Activated CD4-positive, alpha-beta T cell treated with anti-CD3 and anti-CD28 coated beads, Interleukin-2, amount 10 ng/mL, durations not matched to agents 24 days and 14 days (primary cell): Measurements from ENCODE around the gene KIF3B. TPM values are rescaled to one million over a fixed set of nuclear protein-coding genes. Genes with fewer than 3 reads are reported as not detected.
A peak's percentile ranks its signal among the peaks of the same experiment; 100 is the strongest.
"Not testable (repeated sequence)": the region's sequence is repeated elsewhere in the genome, so short reads cannot be mapped to it uniquely, and the experiment has no call there.

Experiments used
- DNase-seq: peaks from one replicate; pipeline ENCODE4 v3.0.0; 2022
- H3K27ac Mint-ChIP-seq: one replicate; pipeline ENCODE4 v1.8.0; 2022; ENCODE audit warnings: mild to moderate bottlenecking, mixed read lengths
- H3K27me3 Mint-ChIP-seq: one replicate; pipeline ENCODE4 v1.8.0; 2022; ENCODE audit warnings: mixed read lengths
- H3K36me3 Mint-ChIP-seq: one replicate; pipeline ENCODE4 v1.8.0; 2022; ENCODE audit warnings: low read depth, mild to moderate bottlenecking, mixed read lengths
- H3K4me1 Mint-ChIP-seq: one replicate; pipeline ENCODE4 v1.8.0; 2021; ENCODE audit warnings: mixed read lengths
- H3K4me3 Mint-ChIP-seq: one replicate; pipeline ENCODE4 v1.8.0; 2022; ENCODE audit warnings: mild to moderate bottlenecking, moderate library complexity, mixed read lengths
- H3K9me3 Mint-ChIP-seq: one replicate; pipeline ENCODE4 v1.8.0; 2021; ENCODE audit warnings: mixed read lengths
- intact Hi-C: fragments of 100-400 bp; cut with micrococcal nuclease; formaldehyde crosslinking; loops from one replicate; pipeline ENCODE4 v1.15.1; 2023
- total RNA-seq: library from RNA; stranded (reverse); gene quantifications from 2 replicates; pipeline ENCODE4 v1.2.3, GENCODE V29; 2022

Gene KIF3B
- total RNA-seq, 1 donor from 2014 or later: 35.5 TPM

DNA sequence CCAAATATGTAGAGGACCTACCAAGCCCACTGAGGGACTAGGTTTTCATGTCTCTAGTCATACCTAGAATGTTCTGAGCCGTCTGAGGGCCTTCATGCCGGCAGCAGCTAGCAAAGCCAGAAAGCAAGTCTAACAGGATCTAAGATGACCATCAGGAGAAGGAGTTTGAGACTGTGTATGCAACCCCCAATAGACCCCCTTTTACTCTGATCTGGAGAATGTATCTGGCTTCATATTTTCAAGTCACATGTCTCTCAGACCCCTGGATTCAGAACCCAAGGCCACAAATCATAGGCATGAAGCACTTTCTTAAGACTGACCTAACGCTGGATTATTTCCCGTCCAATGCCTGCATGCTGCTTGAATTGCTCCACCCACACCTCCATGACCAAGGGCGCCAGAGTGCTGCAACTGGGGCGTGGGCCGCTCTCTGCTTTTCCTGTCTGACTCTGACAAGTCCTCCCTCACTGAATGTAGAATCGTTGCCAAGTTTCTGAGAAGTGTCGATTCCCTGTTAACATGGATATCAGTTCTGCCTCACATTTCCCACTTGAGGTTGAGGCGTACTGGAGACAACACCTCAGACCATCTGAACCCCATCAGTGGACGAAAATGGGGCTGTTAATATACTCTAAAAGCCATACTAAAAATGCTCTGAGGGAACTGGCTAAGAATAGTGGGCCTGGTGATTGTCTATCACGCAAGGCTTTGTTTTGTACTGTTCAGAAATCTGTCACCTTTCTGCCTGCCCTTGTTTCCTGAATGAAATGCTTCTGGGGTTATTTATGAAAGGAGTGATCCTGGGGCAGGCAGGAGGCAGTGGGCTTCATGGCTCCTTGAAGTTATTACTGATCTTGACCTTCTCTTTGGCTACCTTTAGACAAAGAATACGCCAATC, 56.8 kb downstream of the KIF3B start:
- intact Hi-C loops: loop anchor here (1.0 to 10.0 kb wide), 7 partner anchors 21 to 321 kb away; no protein-coding TSS in a partner anchor
- peak; percentile 70 for DNase-seq
- H3K27me3 Mint-ChIP-seq: no peaks in the 10 kb centered on the region
- H3K4me3 Mint-ChIP-seq: peak overlapping the region; percentile 40
- H3K36me3 Mint-ChIP-seq: peaks cover 53% of the 10 kb centered on the region
- H3K4me1 Mint-ChIP-seq: peaks cover 35% of the 10 kb centered on the region
- no peaks in the 10 kb centered on the region for H3K9me3 Mint-ChIP-seq
- H3K27ac Mint-ChIP-seq: peak overlapping the region; percentile 90

- Mint-ChIP-seq H3K4me3 (no peak overlapping the region), H3K4me1 (peaks cover 33% of the 10 kb centered on the region), H3K27me3 (no peaks in the 10 kb centered on the region), H3K36me3 (peaks cover 32% of the 10 kb centered on the region), H3K27ac (peak overlapping the region; percentile 4), H3K9me3 (no peaks in the 10 kb centered on the region)
- intact Hi-C loops: loop anchor here (10.0 kb wide), 1 partner anchor 318 kb away; no protein-coding TSS in a partner anchor
- peak; percentile 65 for DNase-seq
Observed at GRCh38 chr20:32336918-32337347, 59.5 kb downstream of the KIF3B start.

- Mint-ChIP-seq H3K27ac (no peak overlapping the region), H3K27me3 (no peaks in the 10 kb centered on the region), H3K9me3 (no peaks in the 10 kb centered on the region), H3K4me1 (peaks cover 23% of the 10 kb centered on the region), H3K4me3 (no peak overlapping the region), H3K36me3 (peaks cover 26% of the 10 kb centered on the region)
- intact Hi-C loops: loop anchor here (10.0 kb wide), 1 partner anchor 317 kb away; no protein-coding TSS in a partner anchor
- DNase-seq: no peak
Observed at GRCh38 chr20:32337937-32338661, 60.6 kb downstream of the KIF3B start.

- H3K27me3 Mint-ChIP-seq: no peaks in the 10 kb centered on the region
- H3K4me3 Mint-ChIP-seq: no peak overlapping the region
- H3K36me3 Mint-ChIP-seq: peaks cover 25% of the 10 kb centered on the region
- H3K9me3 Mint-ChIP-seq: no peaks in the 10 kb centered on the region
- H3K4me1 Mint-ChIP-seq: peaks cover 19% of the 10 kb centered on the region
- DNase-seq: no peak
- no peak overlapping the region for H3K27ac Mint-ChIP-seq
- intact Hi-C loops: loop anchor here (10.0 kb wide), 1 partner anchor 316 kb away; no protein-coding TSS in a partner anchor
Observed at GRCh38 chr20:32338665-32339064, 61.2 kb downstream of the KIF3B start.

GRCh38 chr20:32339116-32339515, 61.7 kb downstream of the KIF3B start:
- Mint-ChIP-seq H3K4me1 (peaks cover 14% of the 10 kb centered on the region), H3K27me3 (no peaks in the 10 kb centered on the region), H3K27ac (no peak overlapping the region), H3K4me3 (no peak overlapping the region), H3K36me3 (peaks cover 20% of the 10 kb centered on the region), H3K9me3 (no peaks in the 10 kb centered on the region)
- no peak for DNase-seq
- intact Hi-C loops: loop anchor here (10.0 kb wide), 1 partner anchor 316 kb away; no protein-coding TSS in a partner anchor

- H3K9me3 Mint-ChIP-seq, DNase-seq, H3K36me3 Mint-ChIP-seq, H3K4me1 Mint-ChIP-seq, H3K27ac Mint-ChIP-seq, H3K4me3 Mint-ChIP-seq, H3K27me3 Mint-ChIP-seq, intact Hi-C loops: not testable (repeated sequence)
Observed at GRCh38 chr20:32341053-32341452, 63.6 kb downstream of the KIF3B start.

- intact Hi-C loops: no loop called here
- no peaks in the 10 kb centered on the region for H3K27me3 Mint-ChIP-seq
- no peak overlapping the region for H3K4me3 Mint-ChIP-seq
- DNase-seq: no peak
- no peaks in the 10 kb centered on the region for H3K4me1 Mint-ChIP-seq
- no peak overlapping the region for H3K27ac Mint-ChIP-seq
- H3K9me3 Mint-ChIP-seq: no peaks in the 10 kb centered on the region
- H3K36me3 Mint-ChIP-seq: no peaks in the 10 kb centered on the region
Observed at GRCh38 chr20:32343439-32343838, 66.0 kb downstream of the KIF3B start.

GRCh38 chr20:32344835-32345506, 67.5 kb downstream of the KIF3B start:
- peaks cover 3% of the 10 kb centered on the region for H3K4me1 Mint-ChIP-seq
- peaks cover 6% of the 10 kb centered on the region for H3K36me3 Mint-ChIP-seq
- no peaks in the 10 kb centered on the region for H3K9me3 Mint-ChIP-seq
- intact Hi-C loops: no loop called here
- H3K27me3 Mint-ChIP-seq: no peaks in the 10 kb centered on the region
- H3K27ac Mint-ChIP-seq: no peak overlapping the region
- H3K4me3 Mint-ChIP-seq: no peak overlapping the region
- no peak for DNase-seq

GRCh38 chr20:32348207-32348606, 70.8 kb downstream of the KIF3B start:
- peaks cover 6% of the 10 kb centered on the region for H3K36me3 Mint-ChIP-seq
- intact Hi-C loops: no loop called here
- DNase-seq: no peak
- H3K27ac Mint-ChIP-seq: no peak overlapping the region
- H3K9me3 Mint-ChIP-seq: no peaks in the 10 kb centered on the region
- peaks cover 8% of the 10 kb centered on the region for H3K4me1 Mint-ChIP-seq
- H3K27me3 Mint-ChIP-seq: no peaks in the 10 kb centered on the region
- no peak overlapping the region for H3K4me3 Mint-ChIP-seq

GRCh38 chr20:32350421-32350820, 73.0 kb downstream of the KIF3B start:
- intact Hi-C loops: no loop called here
- H3K27ac Mint-ChIP-seq: no peak overlapping the region

DNA sequence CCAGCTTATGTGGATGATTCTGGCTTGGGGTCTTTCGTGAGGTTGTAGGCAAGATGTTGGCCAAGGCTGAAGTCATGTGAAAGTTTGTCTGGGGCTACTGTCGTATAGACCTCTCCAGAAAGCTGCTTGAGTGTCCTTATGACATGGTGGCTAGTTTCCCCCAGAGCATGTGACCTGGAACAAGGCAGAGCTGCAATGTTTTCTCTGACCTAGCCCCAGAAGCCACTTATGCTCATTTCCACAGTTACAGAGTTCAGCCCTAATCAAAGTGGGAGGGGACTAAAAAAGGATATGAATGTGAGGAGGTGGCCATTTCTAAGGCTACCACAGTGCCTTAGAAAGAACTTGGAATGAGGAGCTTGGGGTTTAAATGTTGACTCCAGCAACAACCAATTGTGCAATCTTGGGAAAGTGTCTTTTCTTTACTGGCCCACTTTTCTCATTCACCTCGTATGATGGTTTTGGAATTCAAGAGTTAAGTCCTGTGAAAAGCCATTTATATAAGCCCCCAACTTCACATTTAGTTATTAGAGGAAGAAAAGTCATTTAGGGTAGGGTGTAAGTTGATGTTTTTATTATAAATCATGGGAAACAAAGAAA, 74.8 kb downstream of the KIF3B start:
- intact Hi-C loops: no loop called here
- no peak overlapping the region for H3K27ac Mint-ChIP-seq
- H3K36me3 Mint-ChIP-seq: peaks cover 6% of the 10 kb centered on the region
- no peak overlapping the region for H3K4me3 Mint-ChIP-seq
- DNase-seq: no peak
- H3K4me1 Mint-ChIP-seq: peaks cover 33% of the 10 kb centered on the region
- no peaks in the 10 kb centered on the region for H3K9me3 Mint-ChIP-seq
- no peaks in the 10 kb centered on the region for H3K27me3 Mint-ChIP-seq

More at GRCh38 chr20:32350421-32350820, 73.0 kb downstream of the KIF3B start:
- no peak for DNase-seq
- Mint-ChIP-seq H3K27me3 (no peaks in the 10 kb centered on the region), H3K9me3 (no peaks in the 10 kb centered on the region), H3K4me1 (peaks cover 21% of the 10 kb centered on the region), H3K4me3 (no peak overlapping the region), H3K36me3 (peaks cover 6% of the 10 kb centered on the region)

DNA sequence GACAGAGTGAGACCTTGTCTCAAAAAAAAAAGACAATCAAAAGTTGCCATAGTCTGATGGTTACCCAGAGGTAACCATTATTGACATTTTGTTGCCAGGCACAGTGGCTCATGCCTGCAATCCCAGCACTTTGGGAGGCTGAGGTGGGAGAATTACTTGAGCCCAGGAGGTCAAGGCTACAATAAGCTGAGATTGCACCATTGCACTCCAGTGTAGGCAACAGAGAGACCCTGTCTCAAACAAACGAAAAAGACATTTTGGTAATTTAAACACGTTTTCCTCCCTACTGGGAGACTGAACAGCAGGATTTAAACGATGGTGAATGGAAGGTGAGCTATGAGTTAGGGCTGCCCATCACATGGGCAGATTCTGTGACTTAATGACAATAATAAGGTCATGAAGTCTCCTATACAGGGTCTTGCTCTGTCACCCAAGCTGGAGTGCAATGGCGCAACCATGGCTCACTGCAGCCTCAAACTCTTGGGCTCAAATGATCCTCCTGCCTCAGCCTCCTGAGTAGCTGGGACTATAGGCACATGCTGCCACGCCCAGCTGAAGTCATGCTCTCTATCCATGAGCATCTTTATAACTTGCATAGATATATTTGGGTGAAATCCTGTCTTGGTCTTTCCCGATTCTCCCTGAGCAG, 76.5 kb downstream of the KIF3B start:
- H3K4me3 Mint-ChIP-seq: no peak overlapping the region
- H3K9me3 Mint-ChIP-seq: no peaks in the 10 kb centered on the region
- H3K27ac Mint-ChIP-seq: peak overlapping the region; percentile 90
- DNase-seq: no peak
- intact Hi-C loops: loop anchor here (2.0 kb wide), 1 partner anchor 69 kb away; no protein-coding TSS in a partner anchor
- H3K36me3 Mint-ChIP-seq: peaks cover 6% of the 10 kb centered on the region
- H3K4me1 Mint-ChIP-seq: peaks cover 36% of the 10 kb centered on the region
- H3K27me3 Mint-ChIP-seq: no peaks in the 10 kb centered on the region
